CD14-positive monocyte (primary cell): Measurements from ENCODE around the gene GNL1. TPM values are rescaled to one million over a fixed set of nuclear protein-coding genes. Genes with fewer than 3 reads are reported as not detected.

Experiments used
- DNase-seq, 3 donors: peaks; one replicate each; pipeline ENCODE4 v3.0.0-alpha.2; 2011 to 2022
- H2AFZ ChIP-seq: 2 replicates; pipeline ENCODE4 v1.6.0; 2012; ENCODE audit warnings: mild to moderate bottlenecking, low read depth, low read length, inconsistent platforms; ENCODE audit not compliant: insufficient read depth, poor library complexity, severe bottlenecking
- H3K27ac ChIP-seq, 2 donors: 1 replicate in 1 of 2; 2 replicates in 1 of 2; pipeline ENCODE4 v1.5.1; 2012 to 2013; ENCODE audit warnings: low read length in 2 of 2, control low read depth in 1 of 2, inconsistent platforms in 1 of 2, low read depth in 1 of 2, mild to moderate bottlenecking in 1 of 2
- H3K27me3 ChIP-seq, 2 donors: one replicate each; pipeline versions ENCODE4 v1.6.0 to v1.6.1; 2011 to 2013; ENCODE audit warnings: low read length in 2 of 2; ENCODE audit not compliant: control insufficient read depth in 2 of 2, insufficient read depth in 2 of 2
- H3K36me3 ChIP-seq, 2 donors: replicated peaks in 1 of 2; 1 replicate in 1 of 2; 2 replicates in 1 of 2; pipeline versions ENCODE4 v1.5.1 to v1.6.1; 2012 to 2013; ENCODE audit warnings: low read length in 2 of 2, control low read depth in 1 of 2, inconsistent platforms in 1 of 2, mild to moderate bottlenecking in 1 of 2; ENCODE audit not compliant: insufficient read depth in 2 of 2, control insufficient read depth in 1 of 2
- H3K4me1 ChIP-seq, 2 donors: 1 replicate in 1 of 2; 2 replicates in 1 of 2; pipeline versions ENCODE4 v1.5.1 to v1.6.1; 2012 to 2013; ENCODE audit warnings: low read length in 2 of 2, control low read depth in 1 of 2, inconsistent platforms in 1 of 2, mild to moderate bottlenecking in 1 of 2, moderate library complexity in 1 of 2; ENCODE audit not compliant: insufficient read depth in 2 of 2, control insufficient read depth in 1 of 2
- H3K4me2 ChIP-seq: replicated peaks from 2 replicates; pipeline ENCODE3; 2012; ENCODE audit warnings: low read length, moderate library complexity, mild to moderate bottlenecking; ENCODE audit not compliant: poor library complexity, severe bottlenecking; ENCODE audit errors: extremely low read depth
- H3K4me3 ChIP-seq, 3 experiments: fragments of 200-600 bp in 1 of 3; sonication (generic) in 1 of 3; replicated peaks in 1 of 3; 1 replicate in 2 of 3; 2 replicates in 1 of 3; pipeline ENCODE4 v1.5.1; 2011 to 2013; ENCODE audit warnings: low read length in 3 of 3, mild to moderate bottlenecking in 3 of 3, control low read depth in 2 of 3, low read depth in 2 of 3, inconsistent platforms in 1 of 3, moderate library complexity in 1 of 3
- H3K79me2 ChIP-seq: 2 replicates; pipeline ENCODE4 v1.6.0; 2012; ENCODE audit warnings: mild to moderate bottlenecking, control low read depth, inconsistent platforms, low read length, moderate library complexity; ENCODE audit not compliant: insufficient read depth
- H3K9ac ChIP-seq: 2 replicates; pipeline ENCODE4 v1.6.0; 2017; ENCODE audit warnings: low read length, mild to moderate bottlenecking; ENCODE audit not compliant: insufficient read depth, poor library complexity, severe bottlenecking
- H3K9me3 ChIP-seq, 2 donors: replicated peaks in 1 of 2; 1 replicate in 1 of 2; 2 replicates in 1 of 2; pipeline versions ENCODE4 v1.5.1 to v1.6.1; 2012 to 2013; ENCODE audit warnings: low read length in 2 of 2, control low read depth in 1 of 2; ENCODE audit not compliant: control insufficient read depth in 1 of 2, insufficient read depth in 1 of 2
- H4K20me1 ChIP-seq: 2 replicates; pipeline ENCODE4 v1.6.0; 2012; ENCODE audit warnings: mild to moderate bottlenecking, low read length, control low read depth, moderate library complexity; ENCODE audit not compliant: insufficient read depth
- H3K27ac Mint-ChIP-seq, 7 donors: one replicate each; pipeline ENCODE4 v1.8.0; 2020; ENCODE audit warnings: mild to moderate bottlenecking in 7 of 7, mixed read lengths in 7 of 7, moderate library complexity in 6 of 7, inconsistent platforms in 2 of 7
- H3K27me3 Mint-ChIP-seq, 3 donors: one replicate each; pipeline ENCODE4 v1.8.0; 2021 to 2022; ENCODE audit warnings: low read depth in 3 of 3, mild to moderate bottlenecking in 3 of 3, mixed read lengths in 3 of 3, moderate library complexity in 3 of 3, inconsistent platforms in 1 of 3
- H3K36me3 Mint-ChIP-seq, 2 donors: one replicate each; pipeline ENCODE4 v1.8.0; 2020; ENCODE audit warnings: mixed read lengths in 2 of 2, inconsistent platforms in 1 of 2, mild to moderate bottlenecking in 1 of 2
- H3K4me1 Mint-ChIP-seq: one replicate; pipeline ENCODE4 v1.8.0; 2020; ENCODE audit warnings: mild to moderate bottlenecking, mixed read lengths
- H3K4me3 Mint-ChIP-seq, 2 donors: one replicate each; pipeline ENCODE4 v1.8.0; 2020; ENCODE audit warnings: mild to moderate bottlenecking in 2 of 2, mixed read lengths in 2 of 2, moderate library complexity in 1 of 2
- H3K9me3 Mint-ChIP-seq, 7 donors: one replicate each; pipeline ENCODE4 v1.8.0; 2020 to 2022; ENCODE audit warnings: mixed read lengths in 7 of 7, mild to moderate bottlenecking in 6 of 7, moderate library complexity in 6 of 7, inconsistent platforms in 2 of 7
- CTCF ChIP-seq: fragments of 200-600 bp; IDR thresholded peaks from one replicate; pipeline ENCODE4 v1.8.0; 2022; ENCODE audit warnings: antibody characterized with exemption, mild to moderate bottlenecking
- WGBS: methylation state at CpG from one replicate; pipeline ENCODE4 v1.1.5; 2013; ENCODE audit warnings: missing lambda C conversion rate; ENCODE audit not compliant: insufficient coverage; 5-methylcytosine and 5-hydroxymethylcytosine counted together
- intact Hi-C, 2 donors: fragments of 100-400 bp; cut with micrococcal nuclease; formaldehyde crosslinking; loops; one replicate each; pipeline versions ENCODE4 v1.15.0 to v1.15.1; 2023
- polyA plus RNA-seq, 3 donors: library from polyadenylated mRNA; depleted of rRNA in 1 of 3; unstranded in 2 of 3; stranded (reverse) in 1 of 3; fragments of 300-500 nt in 2 of 3; fragments of >200 nt in 1 of 3; fragmentation: Illumina TruSeq in 2 of 3; gene quantifications; 1 replicate in 2 of 3; 2 replicates in 1 of 3; pipeline ENCODE4 v1.2.3, GENCODE V29; 2012 to 2021

GNL1 gene
- polyA plus RNA-seq, 3 donors: 10.3 to 13.4 (median 12.9) TPM

- Mint-ChIP-seq H3K9me3 (no peaks in the 10 kb centered on the region), H3K27me3 (peaks cover 9 to 14% (median 11%) of the 10 kb centered on the region in 3 donors), H3K4me3 (no peak overlapping the region), H3K4me1 (peaks cover 22% of the 10 kb centered on the region), H3K36me3 (peaks cover 55 to 62% of the 10 kb centered on the region in 2 donors), H3K27ac (peak overlapping the region in 1 of 7 donors; percentile 46)
- 100% methylated on average over 3 of the region's 6 CpGs for WGBS
- Histone ChIP-seq H3K9me3 (no peaks in the 10 kb centered on the region), H3K4me3 (no peak overlapping the region), H3K79me2 (no peaks in the 10 kb centered on the region), H3K36me3 (peaks cover 23 to 53% of the 10 kb centered on the region in 2 donors), H4K20me1 (no peaks in the 10 kb centered on the region), H3K4me2 (no peak overlapping the region), H3K27ac (no peak overlapping the region), H3K4me1 (peaks cover 8 to 12% of the 10 kb centered on the region in 2 donors), H2AFZ (no peak overlapping the region), H3K9ac (no peak overlapping the region), H3K27me3 (peaks cover 6 to 7% of the 10 kb centered on the region in 2 donors)
- no peak for TF ChIP-seq CTCF
- intact Hi-C loops: loop anchor here in 1 of 2 donors (10.0 kb wide), 1 partner anchor 47 kb away; no protein-coding TSS in a partner anchor
- peak in 2 of 3 donors; percentile 35 to 38 for DNase-seq
Observed at GRCh38 chr6:30547454-30547853, 8.8 kb downstream of the GNL1 start.

- no peak overlapping the region for H3K4me3 ChIP-seq
- H3K9me3 Mint-ChIP-seq: no peaks in the 10 kb centered on the region
- peaks cover 14 to 24% (median 21%) of the 10 kb centered on the region in 3 donors for H3K27me3 Mint-ChIP-seq
- no peaks in the 10 kb centered on the region for H3K9me3 ChIP-seq
- WGBS: 55% methylated on average over 4 of the region's 6 CpGs
- no peak overlapping the region for H3K4me3 Mint-ChIP-seq
- TF ChIP-seq CTCF: peak; percentile 90
- H3K9ac ChIP-seq: no peak overlapping the region
- H3K79me2 ChIP-seq: no peaks in the 10 kb centered on the region
- no peak overlapping the region for H3K27ac ChIP-seq
- peaks cover 3 to 26% of the 10 kb centered on the region in 2 donors for H3K36me3 ChIP-seq
- H3K4me1 ChIP-seq: peaks cover 18 to 21% of the 10 kb centered on the region in 2 donors
- no peak overlapping the region for H3K4me2 ChIP-seq
- H3K36me3 Mint-ChIP-seq: peaks cover 33 to 38% of the 10 kb centered on the region in 2 donors
- peaks cover 13 to 14% of the 10 kb centered on the region in 2 donors for H3K27me3 ChIP-seq
- no peak overlapping the region for H2AFZ ChIP-seq
- H4K20me1 ChIP-seq: no peaks in the 10 kb centered on the region
- peaks cover 31% of the 10 kb centered on the region for H3K4me1 Mint-ChIP-seq
- intact Hi-C loops: loop anchor here (2.0 to 10.0 kb wide), 4 partner anchors 50 to 62 kb away; no protein-coding TSS in a partner anchor
- peak; percentile 55 to 80 (median 75) for DNase-seq
- H3K27ac Mint-ChIP-seq: no peak overlapping the region
Observed at GRCh38 chr6:30544666-30545272, 11.5 kb downstream of the GNL1 start.
